ENCODE data around the gene RELB. TPM values are rescaled to one million over a fixed set of nuclear protein-coding genes. Genes with fewer than 3 reads are reported as not detected.

RELB gene
- total and polyA plus RNA-seq, 9 donors = 3.0 to 23.2 (median 10.1) TPM

DNA sequence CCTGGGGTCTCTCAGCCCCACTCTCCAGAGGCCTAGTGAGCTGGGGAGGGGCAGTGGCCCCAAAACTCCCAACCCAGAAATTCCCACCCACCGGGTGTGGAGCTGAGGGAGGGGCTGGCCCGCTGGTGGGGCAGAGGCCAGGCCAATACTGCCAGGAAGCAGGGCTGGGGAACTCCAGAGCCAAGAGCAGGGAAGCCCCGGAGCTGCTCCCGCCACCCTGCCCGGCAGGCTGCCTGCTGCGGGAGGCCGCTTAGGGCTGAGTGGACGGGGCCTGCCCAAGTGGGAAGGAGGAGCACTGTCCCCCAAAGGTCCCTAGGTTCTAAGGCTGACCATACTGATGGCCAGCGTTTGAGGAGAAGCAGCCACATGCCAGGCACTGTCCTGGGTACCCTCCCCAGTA is 13.0 kb upstream of the RELB start:
- Histone ChIP-seq H3K4me3 (no peak overlapping the region), H3K9me3 (no peaks in the 10 kb centered on the region), H3K27me3 (no peaks in the 10 kb centered on the region), H3K4me1 (ENCODE audit: insufficient read depth) (no peaks in the 10 kb centered on the region), H3K27ac (no peak overlapping the region), H3K36me3 (no peaks in the 10 kb centered on the region)
- WGBS, 3 donors = 81 to 88% (median 85%) methylated on average over 9 of the region's 9 CpGs
- TF ChIP-seq, protein P1, sequence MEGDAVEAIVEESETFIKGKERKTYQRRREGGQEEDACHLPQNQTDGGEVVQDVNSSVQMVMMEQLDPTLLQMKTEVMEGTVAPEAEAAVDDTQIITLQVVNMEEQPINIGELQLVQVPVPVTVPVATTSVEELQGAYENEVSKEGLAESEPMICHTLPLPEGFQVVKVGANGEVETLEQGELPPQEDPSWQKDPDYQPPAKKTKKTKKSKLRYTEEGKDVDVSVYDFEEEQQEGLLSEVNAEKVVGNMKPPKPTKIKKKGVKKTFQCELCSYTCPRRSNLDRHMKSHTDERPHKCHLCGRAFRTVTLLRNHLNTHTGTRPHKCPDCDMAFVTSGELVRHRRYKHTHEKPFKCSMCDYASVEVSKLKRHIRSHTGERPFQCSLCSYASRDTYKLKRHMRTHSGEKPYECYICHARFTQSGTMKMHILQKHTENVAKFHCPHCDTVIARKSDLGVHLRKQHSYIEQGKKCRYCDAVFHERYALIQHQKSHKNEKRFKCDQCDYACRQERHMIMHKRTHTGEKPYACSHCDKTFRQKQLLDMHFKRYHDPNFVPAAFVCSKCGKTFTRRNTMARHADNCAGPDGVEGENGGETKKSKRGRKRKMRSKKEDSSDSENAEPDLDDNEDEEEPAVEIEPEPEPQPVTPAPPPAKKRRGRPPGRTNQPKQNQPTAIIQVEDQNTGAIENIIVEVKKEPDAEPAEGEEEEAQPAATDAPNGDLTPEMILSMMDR (IDR thresholded peaks at IDR 0.05) = no peak
- TF ChIP-seq POLR2A (IDR thresholded peaks at IDR 0.05) = no peak
- no peak for TF ChIP-seq EP300 (IDR thresholded peaks at IDR 0.05)
- intact Hi-C loops (cut with DNase I) = no loop called here
- no peak for DNase-seq

- TF ChIP-seq POLR2A (IDR thresholded peaks at IDR 0.05) = no peak
- TF ChIP-seq, protein P1 (IDR thresholded peaks at IDR 0.05) = peak in 2 of 3 donors; percentile 21 to 24
- WGBS, 3 donors = 55 to 58% (median 56%) methylated on average over 15 of the region's 15 CpGs
- no peaks in the 10 kb centered on the region for H3K4me1 ChIP-seq (ENCODE audit: insufficient read depth)
- H3K36me3 ChIP-seq = no peaks in the 10 kb centered on the region
- intact Hi-C loops (cut with DNase I) = no loop called here
- DNase-seq = peak; percentile 56 to 79 (median 69)
- no peak overlapping the region for H3K27ac ChIP-seq
- no peaks in the 10 kb centered on the region for H3K9me3 ChIP-seq
- no peaks in the 10 kb centered on the region for H3K27me3 ChIP-seq
- H3K4me3 ChIP-seq = no peak overlapping the region
Measured at GRCh38 chr19:44988896-44989556, 12.2 kb upstream of the RELB start.

- H3K27me3 ChIP-seq = no peaks in the 10 kb centered on the region
- no peaks in the 10 kb centered on the region for H3K9me3 ChIP-seq
- WGBS, 3 donors = 72 to 88% (median 72%) methylated on average over 14 of the region's 14 CpGs
- H3K27ac ChIP-seq = no peak overlapping the region
- no peaks in the 10 kb centered on the region for H3K4me1 ChIP-seq (ENCODE audit: insufficient read depth)
- H3K36me3 ChIP-seq = no peaks in the 10 kb centered on the region
- no peak for DNase-seq
- intact Hi-C loops (cut with DNase I) = no loop called here
- H3K4me3 ChIP-seq = no peak overlapping the region
- TF ChIP-seq, protein P1 (IDR thresholded peaks at IDR 0.05) = no peak
Measured at GRCh38 chr19:44990459-44990858, 10.8 kb upstream of the RELB start.

GRCh38 chr19:44990966-44991365 is 10.3 kb upstream of the RELB start:
- Histone ChIP-seq H3K4me1 (ENCODE audit: insufficient read depth) (no peaks in the 10 kb centered on the region), H3K27me3 (no peaks in the 10 kb centered on the region), H3K9me3 (no peaks in the 10 kb centered on the region), H3K36me3 (no peaks in the 10 kb centered on the region), H3K4me3 (no peak overlapping the region), H3K27ac (no peak overlapping the region)
- intact Hi-C loops (cut with DNase I) = no loop called here
- TF ChIP-seq, protein P1 (IDR thresholded peaks at IDR 0.05) = no peak
- TF ChIP-seq POLR2A (IDR thresholded peaks at IDR 0.05) (no peak), EP300 (IDR thresholded peaks at IDR 0.05) (no peak)
- WGBS, 3 donors = 89 to 95% (median 93%) methylated on average over 7 to 12 of the region's 12 CpGs
- DNase-seq = no peak
